ENCODE data around the gene EEFSEC. TPM values are rescaled to one million over a fixed set of nuclear protein-coding genes. Genes with fewer than 3 reads are reported as not detected.

EEFSEC gene
- total RNA-seq, 1 experiment from 2014 or later: 14.6 TPM

- ChIA-PET POLR2A (interaction anchor here (1.0 to 6.1 kb wide), 7 partner anchors 10 to 522 kb away, joined by 3 to 62 read pairs (median 4); partner anchors contain the start of genes RUVBL1 and TPRA1), CTCF (interaction anchor here (1.0 to 1.9 kb wide), 5 partner anchors 11 to 28 kb away, joined by 3 to 15 read pairs (median 3); no protein-coding TSS in a partner anchor)
- TF ChIP-seq CTCF (IDR thresholded peaks at IDR 0.05; ENCODE audit: unreplicated experiment): no peak
- H3K4me3 Mint-ChIP-seq (ENCODE audit: unreplicated experiment): no peak overlapping the region
- no peaks in the 10 kb centered on the region for H3K9me3 Mint-ChIP-seq (ENCODE audit: unreplicated experiment)
- DNase-seq (ENCODE audit: unreplicated experiment): peak; percentile 97
- H3K27ac Mint-ChIP-seq (ENCODE audit: low read depth, unreplicated experiment): peak overlapping the region; percentile 33
- peaks cover 67% of the 10 kb centered on the region for H3K36me3 Mint-ChIP-seq (ENCODE audit: insufficient read depth, unreplicated experiment)
- peaks cover 25% of the 10 kb centered on the region for H3K4me1 Mint-ChIP-seq (ENCODE audit: insufficient read depth, unreplicated experiment)
- H3K27me3 Mint-ChIP-seq (ENCODE audit: insufficient read depth, unreplicated experiment): no peaks in the 10 kb centered on the region
- no TSS peak for BruUV-seq (replicated peaks)
- intact Hi-C loops (cut with micrococcal nuclease): loop anchor here (1.0 kb wide), 1 partner anchor 11 kb away; the partner anchor contains the start of gene RUVBL1
Measured at GRCh38 chr3:128112357-128112968, 40.8 kb upstream of the EEFSEC start.

- Mint-ChIP-seq H3K36me3 (ENCODE audit: insufficient read depth, unreplicated experiment) (peaks cover 65% of the 10 kb centered on the region), H3K27me3 (ENCODE audit: insufficient read depth, unreplicated experiment) (no peaks in the 10 kb centered on the region), H3K27ac (ENCODE audit: low read depth, unreplicated experiment) (no peak overlapping the region), H3K9me3 (ENCODE audit: unreplicated experiment) (no peaks in the 10 kb centered on the region), H3K4me3 (ENCODE audit: unreplicated experiment) (no peak overlapping the region), H3K4me1 (ENCODE audit: insufficient read depth, unreplicated experiment) (peaks cover 32% of the 10 kb centered on the region)
- POLR2A ChIA-PET: interaction anchor here (6.1 kb wide), 1 partner anchor 9 kb away, joined by 62 read pairs; the partner anchor contains the start of gene RUVBL1
- intact Hi-C loops (cut with micrococcal nuclease): no loop called here
- no peak for DNase-seq (ENCODE audit: unreplicated experiment)
- CTCF ChIA-PET: interaction anchor here (0.7 to 1.5 kb wide), 3 partner anchors 19 to 33 kb away, joined by 3 to 10 read pairs (median 3); no protein-coding TSS in a partner anchor
- BruUV-seq (replicated peaks): no TSS peak
- TF ChIP-seq CTCF (IDR thresholded peaks at IDR 0.05; ENCODE audit: unreplicated experiment): no peak
Measured at GRCh38 chr3:128113817-128114794, 39.2 kb upstream of the EEFSEC start.

GRCh38 chr3:128122013-128122412 is 31.3 kb upstream of the EEFSEC start:
- no TSS peak for BruUV-seq (replicated peaks)
- Mint-ChIP-seq H3K27me3 (ENCODE audit: insufficient read depth, unreplicated experiment) (no peaks in the 10 kb centered on the region), H3K27ac (ENCODE audit: low read depth, unreplicated experiment) (no peak overlapping the region), H3K36me3 (ENCODE audit: insufficient read depth, unreplicated experiment) (peaks cover 31% of the 10 kb centered on the region), H3K4me1 (ENCODE audit: insufficient read depth, unreplicated experiment) (peaks cover 27% of the 10 kb centered on the region), H3K9me3 (ENCODE audit: unreplicated experiment) (no peaks in the 10 kb centered on the region), H3K4me3 (ENCODE audit: unreplicated experiment) (peak overlapping the region; percentile 97)
- no peak for DNase-seq (ENCODE audit: unreplicated experiment)
- intact Hi-C loops (cut with micrococcal nuclease): no loop called here
- TF ChIP-seq CTCF (IDR thresholded peaks at IDR 0.05; ENCODE audit: unreplicated experiment): no peak
- ChIA-PET CTCF (interaction anchor here (0.7 to 3.3 kb wide), 5 partner anchors 11 to 658 kb away, joined by 3 to 23 read pairs (median 4); no protein-coding TSS in a partner anchor), POLR2A (interaction anchor here (1.0 to 3.3 kb wide), 6 partner anchors 11 to 496 kb away, joined by 3 to 62 read pairs (median 14); partner anchors contain the start of gene EEFSEC)

Measured in MCF 10A (cell line).